H1 (cell line): ENCODE data around the gene ZNF483. TPM values are rescaled to one million over a fixed set of nuclear protein-coding genes. Genes with fewer than 3 reads are reported as not detected.

Experiments
- CTCF ChIA-PET: fragments of 300-600 bp; sonication (Branson Sonifier 250); formaldehyde crosslinking; loops from one replicate; lab custom pipeline; 2021; ENCODE audit not compliant: partially characterized antibody; lab: Charles Lee
- POLR2A ChIA-PET: fragments of 300-600 bp; sonication (Branson Sonifier 250); formaldehyde crosslinking; loops from one replicate; lab custom pipeline; 2021; ENCODE audit warnings: inconsistent platforms; ENCODE audit not compliant: partially characterized antibody; lab: Charles Lee
- DNase-seq, 2 experiments: peaks; one replicate each; pipeline versions ENCODE4 v3.0.0 to v3.0.0-alpha.2; 2010 to 2022; ENCODE audit warnings: low spot score in 2 of 2, low read depth in 1 of 2, mixed read lengths in 1 of 2
- FAIRE-seq: peaks from 2 replicates; lab custom pipeline; 2011; peaks lifted over from hg19 to GRCh38; lab: Jason Lieb, UNC
- H2AFZ ChIP-seq: 2 replicates; pipeline ENCODE4 v1.8.1; 2012; ENCODE audit warnings: low read length, inconsistent platforms
- H2AK5ac ChIP-seq: 2 replicates; pipeline ENCODE4 v1.6.1; 2013; ENCODE audit warnings: low read depth, low read length
- H2BK120ac ChIP-seq: replicated peaks from 2 replicates; pipeline ENCODE3; 2013; ENCODE audit warnings: low read depth, low read length, inconsistent platforms
- H2BK12ac ChIP-seq: 2 replicates; pipeline ENCODE4 v1.6.1; 2013; ENCODE audit warnings: low read depth, low read length
- H2BK15ac ChIP-seq: 2 replicates; pipeline ENCODE4 v1.6.1; 2013; ENCODE audit warnings: low read length
- H2BK20ac ChIP-seq: 2 replicates; pipeline ENCODE4 v1.6.1; 2013; ENCODE audit warnings: low read length
- H2BK5ac ChIP-seq: 2 replicates; pipeline ENCODE4 v1.6.1; 2013; ENCODE audit warnings: low read depth, low read length
- H3K14ac ChIP-seq: 2 replicates; pipeline ENCODE4 v1.6.1; 2013; ENCODE audit warnings: inconsistent platforms; ENCODE audit not compliant: insufficient read length
- H3K18ac ChIP-seq: 2 replicates; pipeline ENCODE4 v1.6.1; 2013; ENCODE audit warnings: low read length; ENCODE audit errors: extremely low read depth
- H3K23ac ChIP-seq: 2 replicates; pipeline ENCODE4 v1.6.1; 2013; ENCODE audit warnings: inconsistent platforms; ENCODE audit not compliant: insufficient read length
- H3K23me2 ChIP-seq: 2 replicates; pipeline ENCODE4 v1.6.1; 2013; ENCODE audit warnings: low read depth, low read length
- H3K27ac ChIP-seq: 2 replicates; pipeline ENCODE4 v1.6.1; 2011; ENCODE audit warnings: low read depth, low read length, inconsistent platforms
- H3K27me3 ChIP-seq, 4 experiments: replicated peaks in 1 of 4; 1 replicate in 1 of 4; 2 replicates in 3 of 4; pipeline versions ENCODE4 v1.6.1 to v1.8.1; 2011 to 2013; ENCODE audit warnings: low read length in 3 of 4, mild to moderate bottlenecking in 3 of 4, inconsistent platforms in 2 of 4, mixed read lengths in 2 of 4, moderate library complexity in 1 of 4; ENCODE audit not compliant: control insufficient read depth in 3 of 4, insufficient read depth in 3 of 4; ENCODE audit errors: extremely low read depth in 1 of 4
- H3K36me3 ChIP-seq, 4 experiments: 2 replicates each; pipeline versions ENCODE4 v1.6.1 to v1.8.1; 2011 to 2013; ENCODE audit warnings: mild to moderate bottlenecking in 4 of 4, low read length in 3 of 4, moderate library complexity in 2 of 4, control low read depth in 1 of 4, inconsistent platforms in 1 of 4; ENCODE audit not compliant: insufficient read depth in 4 of 4, control insufficient read depth in 2 of 4
- H3K4ac ChIP-seq: replicated peaks from 2 replicates; pipeline ENCODE3; 2013; ENCODE audit warnings: low read length, low read depth, mixed read lengths, inconsistent platforms; ENCODE audit not compliant: insufficient read length
- H3K4me1 ChIP-seq, 4 experiments: replicated peaks in 1 of 4; 1 replicate in 1 of 4; 2 replicates in 3 of 4; pipeline versions ENCODE4 v1.6.1 to v1.8.1; 2011 to 2013; ENCODE audit warnings: low read length in 3 of 4, inconsistent platforms in 2 of 4, mixed read lengths in 1 of 4; ENCODE audit not compliant: insufficient read depth in 4 of 4, control insufficient read depth in 3 of 4
- H3K4me2 ChIP-seq, 2 experiments: 2 replicates each; pipeline versions ENCODE4 v1.6.1 to v1.8.1; 2011 to 2013; ENCODE audit warnings: low read depth in 2 of 2, low read length in 2 of 2, control low read depth in 1 of 2, inconsistent platforms in 1 of 2, mild to moderate bottlenecking in 1 of 2; ENCODE audit not compliant: insufficient read depth in 1 of 2
- H3K4me3 ChIP-seq, 4 experiments: fragments of 200-600, 300-600 bp in 1 of 4; sonication (generic), shearing (Covaris generic), sonication (Bioruptor Twin) in 1 of 4; 2 replicates each; pipeline versions ENCODE4 v1.5.1 to v1.8.1; 2011 to 2016; ENCODE audit warnings: low read length in 4 of 4, low read depth in 3 of 4, control low read depth in 2 of 4, inconsistent platforms in 2 of 4, mild to moderate bottlenecking in 2 of 4, mixed read lengths in 1 of 4, moderate library complexity in 1 of 4; ENCODE audit not compliant: insufficient read depth in 2 of 4; ENCODE audit errors: extremely low read depth in 1 of 4
- H3K56ac ChIP-seq: replicated peaks from 2 replicates; pipeline ENCODE3; 2013; ENCODE audit warnings: low read depth, mild to moderate bottlenecking, mixed read lengths, low read length, inconsistent platforms; ENCODE audit not compliant: insufficient read length
- H3K79me1 ChIP-seq: 2 replicates; pipeline ENCODE4 v1.6.1; 2013; ENCODE audit warnings: low read depth, low read length, control low read depth
- H3K79me2 ChIP-seq, 2 experiments: 2 replicates each; pipeline versions ENCODE4 v1.6.1 to v1.8.1; 2012 to 2013; ENCODE audit warnings: low read length in 2 of 2, mild to moderate bottlenecking in 2 of 2, inconsistent platforms in 1 of 2; ENCODE audit not compliant: insufficient read depth in 2 of 2, control insufficient read depth in 1 of 2
- H3K9ac ChIP-seq, 4 experiments: replicated peaks in 1 of 4; 1 replicate in 1 of 4; 2 replicates in 3 of 4; pipeline versions ENCODE4 v1.6.1 to v1.8.1; 2011 to 2013; ENCODE audit warnings: low read depth in 3 of 4, low read length in 3 of 4, control low read depth in 2 of 4, mild to moderate bottlenecking in 2 of 4, moderate library complexity in 2 of 4, inconsistent platforms in 1 of 4; ENCODE audit errors: extremely low read depth in 1 of 4
- H3K9me3 ChIP-seq, 2 experiments: 2 replicates each; pipeline versions ENCODE4 v1.6.1 to v1.8.1; 2012 to 2013; ENCODE audit warnings: mild to moderate bottlenecking in 2 of 2, moderate library complexity in 2 of 2, control low read depth in 1 of 2, inconsistent platforms in 1 of 2, low read depth in 1 of 2, low read length in 1 of 2, mixed read lengths in 1 of 2; ENCODE audit not compliant: insufficient read depth in 2 of 2
- H4K20me1 ChIP-seq, 2 experiments: replicated peaks in 1 of 2; 2 replicates each; pipeline versions ENCODE3 to v1.8.1; 2011 to 2013; ENCODE audit warnings: inconsistent platforms in 2 of 2, low read length in 2 of 2, mild to moderate bottlenecking in 1 of 2; ENCODE audit not compliant: insufficient read depth in 2 of 2, control insufficient read depth in 1 of 2
- H4K5ac ChIP-seq: 2 replicates; pipeline ENCODE4 v1.6.1; 2013; ENCODE audit warnings: low read length, low read depth, mixed read lengths, inconsistent platforms; ENCODE audit not compliant: insufficient read length
- H4K8ac ChIP-seq: 2 replicates; pipeline ENCODE4 v1.8.0; 2013; ENCODE audit warnings: mild to moderate bottlenecking, moderate library complexity, low read length, inconsistent platforms; ENCODE audit not compliant: insufficient read depth; ENCODE audit errors: extremely low read depth
- H4K91ac ChIP-seq: replicated peaks from 2 replicates; pipeline ENCODE3; 2013; ENCODE audit warnings: low read length, mixed read lengths, inconsistent platforms; ENCODE audit not compliant: insufficient read length
- ASH2L ChIP-seq: fragments of 200-600, 300-600 bp; sonication (generic); IDR thresholded peaks from one replicate; pipeline ENCODE4 v1.7.1; 2017; ENCODE audit warnings: low read length
- CEBPB ChIP-seq: IDR thresholded peaks from 2 replicates; pipeline ENCODE4 v1.6.1; 2012; ENCODE audit warnings: low read depth, low read length
- CHD1 ChIP-seq: IDR thresholded peaks from 2 replicates; pipeline ENCODE4 v1.6.1; 2012; ENCODE audit warnings: low read depth, low read length, improper control_type of control experiment
- CREB1 ChIP-seq: IDR thresholded peaks from 2 replicates; pipeline ENCODE4 v1.6.1; 2012; ENCODE audit warnings: inconsistent platforms
- EGR1 ChIP-seq: IDR thresholded peaks from 2 replicates; pipeline ENCODE4 v1.6.1; 2011; ENCODE audit warnings: low read depth, low read length, borderline replicate concordance
- EZH2 ChIP-seq: fragments of 200-600 bp; sonication (generic); IDR thresholded peaks from 2 replicates; pipeline ENCODE4 v1.7.1; 2012; ENCODE audit warnings: low read depth, mild to moderate bottlenecking, moderate library complexity, low read length, inconsistent platforms; ENCODE audit not compliant: severe bottlenecking
- GABPA ChIP-seq: IDR thresholded peaks from 2 replicates; pipeline ENCODE4 v1.6.1; 2011; ENCODE audit warnings: mild to moderate bottlenecking, low read length, moderate library complexity, borderline replicate concordance; ENCODE audit not compliant: insufficient read depth
- HDAC6 ChIP-seq: IDR thresholded peaks from one replicate; pipeline ENCODE4 v1.7.1; 2012; ENCODE audit warnings: low read depth, mild to moderate bottlenecking, inconsistent platforms, low read length, moderate library complexity
- JUND ChIP-seq: IDR thresholded peaks from 2 replicates; pipeline ENCODE4 v1.6.1; 2011; ENCODE audit warnings: mild to moderate bottlenecking, improper control_type of control experiment, low read length
- NRF1 ChIP-seq: IDR thresholded peaks from 2 replicates; pipeline ENCODE4 v1.6.1; 2011; ENCODE audit warnings: mild to moderate bottlenecking, low read depth, low read length, improper control_type of control experiment
- POLR2A ChIP-seq, 2 experiments: IDR thresholded peaks; 1 replicate in 1 of 2; 2 replicates in 1 of 2; pipeline ENCODE4 v1.6.1; 2011; ENCODE audit warnings: low read depth in 2 of 2, low read length in 2 of 2, mild to moderate bottlenecking in 2 of 2; ENCODE audit errors: control extremely low read depth in 1 of 2
- POU5F1 ChIP-seq: IDR thresholded peaks from 2 replicates; pipeline ENCODE4 v1.6.1; 2011; ENCODE audit warnings: low read depth, mild to moderate bottlenecking, low read length, moderate library complexity
- SAP30 ChIP-seq: fragments of 300-600 bp; sonication (generic); IDR thresholded peaks from 2 replicates; pipeline ENCODE4 v1.7.1; 2012; ENCODE audit warnings: low read length, moderate library complexity, mild to moderate bottlenecking, inconsistent platforms; ENCODE audit not compliant: insufficient read depth, insufficient replicate concordance
- SIN3A ChIP-seq, 2 experiments: IDR thresholded peaks in 1 of 2; conservative IDR thresholded peaks in 1 of 2; 2 replicates each; pipeline ENCODE4 v1.6.1; 2011 to 2012; ENCODE audit warnings: low read length in 2 of 2, improper control_type of control experiment in 1 of 2, low read depth in 1 of 2, mild to moderate bottlenecking in 1 of 2
- SIX5 ChIP-seq: IDR thresholded peaks from 2 replicates; pipeline ENCODE4 v1.6.1; 2011; ENCODE audit warnings: mild to moderate bottlenecking, low read depth, low read length
- WGBS, 2 experiments: shearing (Covaris generic) in 1 of 2; methylation state at CpG; one replicate each; pipeline versions ENCODE4 v1.1.6 to v1.1.7; 2013 to 2015; ENCODE audit warnings: low lambda C conversion rate in 2 of 2, mixed read lengths in 2 of 2, inconsistent platforms in 1 of 2, low coverage in 1 of 2, missing lambda C conversion rate in 1 of 2; ENCODE audit not compliant: insufficient replicate concordance in 2 of 2, insufficient coverage in 1 of 2, insufficient read length in 1 of 2; ENCODE audit errors: extremely low coverage in 1 of 2, missing lambda C conversion rate in 1 of 2; 5-methylcytosine and 5-hydroxymethylcytosine counted together
- polyA plus RNA-seq, 7 experiments: library from polyadenylated mRNA; depleted of rRNA in 3 of 7; stranded (reverse) in 5 of 7; unstranded in 2 of 7; fragments of >200 nt in 5 of 7; fragments of 200-250 nt in 2 of 7; gene quantifications; 1 replicate in 5 of 7; 2 replicates in 1 of 7; 4 replicates in 1 of 7; pipeline versions ENCODE4 v1.2.1 to v1.2.3, GENCODE V29; 2011 to 2013; ENCODE audit warnings: missing spikeins in 2 of 7, mixed read lengths in 2 of 7
- total RNA-seq: library from RNA; stranded (reverse); fragmentation: NEBNext Ultra II Directional; extraction: Animal tissue kit (Norgen Biotek cat#: 25700); gene quantifications from 2 replicates; pipeline ENCODE4 v1.2.1, GENCODE V29; 2021
- TF ChIP-seq, protein P1 (sequence below): IDR thresholded peaks from 2 replicates; pipeline ENCODE4 v1.6.1; 2012; ENCODE audit warnings: inconsistent platforms

ZNF483 gene
- total and polyA plus RNA-seq, 2 of the 8 experiments (the other 6 are each of a cell fraction or from before 2014, with no cell fraction given) = 4.8 to 83.8 TPM

DNA sequence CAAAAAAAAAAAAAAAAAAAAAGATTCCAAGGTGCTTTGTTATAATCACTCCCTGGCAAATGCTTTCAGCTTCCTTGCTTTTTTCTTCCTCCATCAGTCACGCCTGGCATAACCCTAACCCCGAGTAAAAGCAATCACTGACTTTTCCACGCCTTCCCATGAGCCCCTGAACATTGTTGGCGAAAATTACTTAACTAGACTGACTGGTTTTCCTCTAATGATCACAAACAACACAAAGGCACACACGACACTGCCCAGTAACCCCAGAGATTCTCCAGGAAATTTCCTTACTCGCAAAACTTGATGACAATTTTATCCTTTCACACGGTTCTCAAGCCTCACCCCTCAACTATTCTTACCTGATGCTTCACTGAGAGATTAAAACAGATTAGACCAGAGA is 85.9 kb downstream of the ZNF483 start:
- no peak overlapping the region for H2AK5ac ChIP-seq
- no peak overlapping the region for H3K18ac ChIP-seq
- no peak overlapping the region for H4K91ac ChIP-seq
- H3K9ac ChIP-seq = no peak overlapping the region
- no peak overlapping the region for H3K4me3 ChIP-seq
- CTCF ChIA-PET = interaction anchor here (0.8 to 4.1 kb wide), 5 partner anchors 11 to 19 kb away, joined by 3 to 23 read pairs (median 4); partner anchors contain the start of gene PTGR1
- H4K8ac ChIP-seq = no peak overlapping the region
- H2BK20ac ChIP-seq = no peak overlapping the region
- no peaks in the 10 kb centered on the region for H3K23me2 ChIP-seq
- no peaks in the 10 kb centered on the region for H3K9me3 ChIP-seq
- no peak overlapping the region for H3K56ac ChIP-seq
- no peak overlapping the region for H2BK15ac ChIP-seq
- no peak overlapping the region for H3K14ac ChIP-seq
- H2BK5ac ChIP-seq = no peak overlapping the region
- no peak overlapping the region for H3K4ac ChIP-seq
- H2BK120ac ChIP-seq = no peak overlapping the region
- H3K23ac ChIP-seq = no peak overlapping the region
- 84% methylated on average over 7 of the region's 7 CpGs; no CpG with 5 or more reads in 1 of the 2 experiments for WGBS, 2 experiments
- no peaks in the 10 kb centered on the region for H3K79me2 ChIP-seq
- no peak overlapping the region for H3K4me2 ChIP-seq
- POLR2A ChIA-PET = interaction anchor here (0.8 kb wide), 1 partner anchor 11 kb away, joined by 3 read pairs; the partner anchor contains the start of gene PTGR1
- no peaks in the 10 kb centered on the region; a peak in 1 of 7 replicates for H3K27me3 ChIP-seq
- no peak overlapping the region for H2AFZ ChIP-seq
- H4K20me1 ChIP-seq = no peaks in the 10 kb centered on the region
- no peak for FAIRE-seq
- H2BK12ac ChIP-seq = no peak overlapping the region
- H3K36me3 ChIP-seq = no peaks in the 10 kb centered on the region
- H3K4me1 ChIP-seq = no peaks in the 10 kb centered on the region
- H3K27ac ChIP-seq = no peak overlapping the region
- no peak for DNase-seq
- H4K5ac ChIP-seq = no peak overlapping the region
- H3K79me1 ChIP-seq = no peaks in the 10 kb centered on the region
- no peak for TF ChIP-seq JUND
- TF ChIP-seq EGR1 = no peak
- no peak for TF ChIP-seq ASH2L
- no peak for TF ChIP-seq SIN3A (conservative IDR thresholded peaks at IDR 0.05 in 1 of 2, IDR thresholded peaks at IDR 0.05 in 1 of 2; ENCODE audit: low read depth in 1 of 2, low read length in 2 of 2)
- no peak for TF ChIP-seq POLR2A (IDR thresholded peaks at IDR 0.05; ENCODE audit: control extremely low read depth in 1 of 2, low read depth in 2 of 2, low read length in 2 of 2)
- no peak for TF ChIP-seq HDAC6
- no peak for TF ChIP-seq SAP30
- no peak for TF ChIP-seq NRF1
- TF ChIP-seq CEBPB = no peak
- TF ChIP-seq CREB1 = no peak
- TF ChIP-seq, protein P1, sequence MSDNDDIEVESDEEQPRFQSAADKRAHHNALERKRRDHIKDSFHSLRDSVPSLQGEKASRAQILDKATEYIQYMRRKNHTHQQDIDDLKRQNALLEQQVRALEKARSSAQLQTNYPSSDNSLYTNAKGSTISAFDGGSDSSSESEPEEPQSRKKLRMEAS = no peak
- no peak for TF ChIP-seq GABPA
- TF ChIP-seq SIX5 = no peak
- TF ChIP-seq CHD1 = no peak
- no peak for TF ChIP-seq POU5F1
- no peak for TF ChIP-seq EZH2
